Measurements from ENCODE around the gene DDR2.

DNA sequence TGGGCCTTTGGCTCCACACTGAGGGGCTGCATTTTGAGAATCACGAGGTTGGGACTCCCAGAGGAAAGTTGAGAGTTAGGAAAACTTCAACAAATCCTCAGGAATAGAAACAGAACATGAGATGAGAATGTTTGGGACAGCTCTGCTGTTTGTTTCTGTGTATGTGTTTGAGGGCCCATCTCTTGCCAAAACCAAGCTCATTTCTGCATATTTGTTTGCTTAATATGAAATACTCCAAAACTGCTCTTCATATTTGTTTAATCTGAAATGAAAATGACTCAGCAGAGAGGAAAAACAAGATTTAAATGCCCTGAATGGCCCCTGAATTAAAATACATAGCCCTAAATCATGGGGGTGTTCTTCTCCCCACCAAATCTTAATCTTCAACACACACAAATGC, 78.1 kb downstream of the DDR2 start:
- TF ChIP-seq POLR2AphosphoS5 (IDR thresholded peaks at IDR 0.05) = no peak
- no peak for TF ChIP-seq EZH2 (IDR thresholded peaks at IDR 0.05; ENCODE audit: borderline replicate concordance, insufficient read depth, low read length, poor library complexity, severe bottlenecking)
- TF ChIP-seq CTCF (IDR thresholded peaks at IDR 0.05; ENCODE audit: poor library complexity, severe bottlenecking) = no peak
- no peak for TF ChIP-seq SMC3 (conservative IDR thresholded peaks at IDR 0.05; ENCODE audit: poor library complexity)
